RWPE1 (cell line): ENCODE results near the gene CT47C1.

Experiments used
- CTCF ChIA-PET: fragments of 350-600 bp; sonication (Branson Sonifier 250); formaldehyde crosslinking; extraction: SDS; loops from one replicate; lab custom pipeline; 2021; lab: Yijun Ruan, JAX
- POLR2A ChIA-PET: fragments of 400-600 bp; formaldehyde crosslinking; extraction: SDS; loops from one replicate; lab custom pipeline; 2020; ENCODE audit warnings: antibody characterized with exemption; ENCODE audit not compliant: low non-redundant PET; lab: Yijun Ruan, JAX
- DNase-seq: peaks from one replicate; pipeline ENCODE4 v3.0.0; 2012; ENCODE audit warnings: low spot score
- H3K27ac ChIP-seq: fragments of 450-650 bp; 2 replicates; pipeline ENCODE4 v1.5.1; 2017
- CTCF ChIP-seq: fragments of 450-650 bp; conservative IDR thresholded peaks from 2 replicates; pipeline ENCODE4 v1.5.1; 2017; ENCODE audit warnings: low read depth, mild to moderate bottlenecking

CT47C1 gene

GRCh38 chrX:119036107-119037029, 36.4 kb upstream of the CT47C1 start:
- ChIA-PET CTCF (interaction anchor here (0.7 kb wide), 1 partner anchor 197 kb away, joined by 3 read pairs; no protein-coding TSS in a partner anchor), POLR2A (no interaction called here)
- no peak for DNase-seq
- no peak for TF ChIP-seq CTCF
- H3K27ac ChIP-seq, result no peak overlapping the region

- ChIA-PET POLR2A (no interaction called here), CTCF (interaction anchor here (0.6 kb wide), 2 partner anchors 32 to 208 kb away, joined by 4 to 5 read pairs; no protein-coding TSS in a partner anchor)
- no peak overlapping the region for H3K27ac ChIP-seq
- DNase-seq, result no peak
- TF ChIP-seq CTCF, result no peak
Observed at GRCh38 chrX:119040432-119040831, 32.4 kb upstream of the CT47C1 start.

GRCh38 chrX:119041175-119041574, 31.6 kb upstream of the CT47C1 start:
- CTCF ChIA-PET, result no interaction called here
- peak; percentile 25 for DNase-seq
- TF ChIP-seq CTCF, result no peak
- POLR2A ChIA-PET, result no interaction called here
- no peak overlapping the region for H3K27ac ChIP-seq

GRCh38 chrX:119042040-119042439, 30.8 kb upstream of the CT47C1 start:
- ChIA-PET POLR2A (no interaction called here), CTCF (no interaction called here)
- no peak overlapping the region for H3K27ac ChIP-seq
- DNase-seq, result no peak
- no peak for TF ChIP-seq CTCF

- no peak for TF ChIP-seq CTCF
- no peak overlapping the region for H3K27ac ChIP-seq
- ChIA-PET POLR2A (no interaction called here), CTCF (no interaction called here)
- no peak for DNase-seq
Observed at GRCh38 chrX:119042996-119043395, 29.8 kb upstream of the CT47C1 start.

GRCh38 chrX:119045884-119046283, 26.9 kb upstream of the CT47C1 start:
- CTCF ChIA-PET, result no interaction called here
- H3K27ac ChIP-seq, result no peak overlapping the region
- no peak for DNase-seq
- no peak for TF ChIP-seq CTCF
- POLR2A ChIA-PET, result no interaction called here
